Motor neuron (in vitro differentiated cells): ENCODE results near the gene NTMT1. TPM values are rescaled to one million over a fixed set of nuclear protein-coding genes. Genes with fewer than 3 reads are reported as not detected.

Experiments used
- ATAC-seq, 8 experiments: fragments of 200-7000 bp; cut with Tn5 transposase; replicated peaks in 6 of 8; 2 replicates each; pipeline ENCODE4 v1.8.0; 2021; ENCODE audit warnings: mild to moderate bottlenecking in 8 of 8, moderate library complexity in 8 of 8
- H3K27ac ChIP-seq, 2 donors: fragments of 250-450 bp; sonication (Bioruptor Pico); 2 replicates each; pipeline ENCODE4 v1.9.0; 2021; ENCODE audit warnings: antibody characterized with exemption in 2 of 2, mild to moderate bottlenecking in 2 of 2, moderate library complexity in 1 of 2
- H3K4me1 ChIP-seq, 2 donors: fragments of 250-450 bp; sonication (Bioruptor Pico); replicated peaks in 1 of 2; 2 replicates each; pipeline ENCODE4 v1.6.1; 2021; ENCODE audit warnings: antibody characterized with exemption in 2 of 2, mild to moderate bottlenecking in 2 of 2, moderate library complexity in 1 of 2
- H3K4me3 ChIP-seq, 5 donors: fragments of 250-450 bp; sonication (Bioruptor Pico); 2 replicates each; pipeline ENCODE4 v1.9.0; 2021; ENCODE audit warnings: antibody characterized with exemption in 5 of 5, mild to moderate bottlenecking in 5 of 5, moderate library complexity in 4 of 5
- WGBS, 10 experiments: fragments of 450-650 bp; shearing (Covaris generic); methylation state at CpG; one replicate each; pipeline ENCODE4 v1.0.0; 2022; 5-methylcytosine and 5-hydroxymethylcytosine counted together
- in situ Hi-C, 9 experiments: fragments of 400-800 bp; cut with MboI; loops; one replicate each; pipeline ENCODE4 v1.15.0; 2021; ENCODE audit warnings: low sequenced_read_pairs in 9 of 9, low pct_unique_long_range_greater_than_20kb in 2 of 9; ENCODE audit not compliant: unreplicated experiment in 9 of 9
- total RNA-seq, 8 experiments: library from RNA; unstranded; fragments of 300-600 nt; gene quantifications; 2 replicates each; pipeline versions ENCODE4 v1.2.3 to v1.2.4, GENCODE V29; 2022

Gene NTMT1
- total RNA-seq = 10 to 100 TPM; 25.4 to 49.4 (median 35.2) TPM

GRCh38 chr9:129626079-129626624 is at the start of gene NTMT1:
Gene NTMT1, plus strand, starts transcription at chr9:129626163. Its CDS starts 6,541 bp downstream, at chr9:129632704.
- H3K4me3 ChIP-seq = peak within 1 kb of the TSS; percentile 84 to 99 (median 94)
- peak within 1 kb of the TSS; percentile 91 to 95 for H3K27ac ChIP-seq
- WGBS, 10 experiments = 0 to 2% (median 0%) methylated on average over 1 to 15 of the region's 55 CpGs; no CpG with 5 or more reads in 5 of the 10 experiments
- peak; percentile 62 to 89 (median 84) for ATAC-seq
- in situ Hi-C loops = loop anchor here in 5 of 9 experiments (25.0 kb wide), 1 partner anchor 161 kb away; no protein-coding TSS in a partner anchor
- H3K4me1 ChIP-seq = peaks cover 19% of the 10 kb centered on the region in 2 donors

GRCh38 chr9:129576546-129577543 is 49.1 kb upstream of the NTMT1 start:
- Histone ChIP-seq H3K4me1 (peaks cover 10 to 20% of the 10 kb centered on the region in 2 donors), H3K4me3 (no peak overlapping the region), H3K27ac (peak overlapping the region in 1 of 2 donors; percentile 7)
- 36 to 100% (median 93%) methylated on average over 1 to 7 of the region's 34 CpGs; no CpG with 5 or more reads in 2 of the 10 experiments for WGBS, 10 experiments
- in situ Hi-C loops = no loop called here
- peak in 2 of 8 experiments; percentile 7 to 9 for ATAC-seq

GRCh38 chr9:129579294-129579693 is 46.7 kb upstream of the NTMT1 start:
- in situ Hi-C loops = no loop called here
- Histone ChIP-seq H3K4me1 (peaks cover 18 to 33% of the 10 kb centered on the region in 2 donors), H3K4me3 (no peak overlapping the region), H3K27ac (no peak overlapping the region)
- ATAC-seq = no peak
- 60 to 100% (median 80%) methylated on average over 1 to 2 of the region's 3 CpGs; no CpG with 5 or more reads in 5 of the 10 experiments for WGBS, 10 experiments

GRCh38 chr9:129580211-129580915 is 45.6 kb upstream of the NTMT1 start:
- no peak for ATAC-seq
- no peak overlapping the region for H3K27ac ChIP-seq
- in situ Hi-C loops = no loop called here
- H3K4me3 ChIP-seq = no peak overlapping the region
- WGBS, 10 experiments = 20 to 100% (median 78%) methylated on average over 2 to 5 of the region's 11 CpGs; no CpG with 5 or more reads in 2 of the 10 experiments
- H3K4me1 ChIP-seq = peaks cover 17 to 27% of the 10 kb centered on the region in 2 donors

- 50 to 100% (median 67%) methylated on average over 1 to 2 of the region's 4 CpGs; no CpG with 5 or more reads in 6 of the 10 experiments for WGBS, 10 experiments
- in situ Hi-C loops = no loop called here
- Histone ChIP-seq H3K4me3 (no peak overlapping the region), H3K4me1 (peaks cover 18 to 26% of the 10 kb centered on the region in 2 donors), H3K27ac (peak overlapping the region in 1 of 2 donors; percentile 59)
- ATAC-seq = peak in 5 of 8 experiments; percentile 11 to 53 (median 30)
Observed at GRCh38 chr9:129581505-129582189, 44.3 kb upstream of the NTMT1 start.

- Histone ChIP-seq H3K27ac (no peak overlapping the region), H3K4me1 (peaks cover 29 to 38% of the 10 kb centered on the region in 2 donors), H3K4me3 (no peak overlapping the region)
- 57 to 100% (median 83%) methylated on average over 2 to 3 of the region's 3 CpGs; no CpG with 5 or more reads in 6 of the 10 experiments for WGBS, 10 experiments
- in situ Hi-C loops = no loop called here
- ATAC-seq = no peak
Observed at GRCh38 chr9:129582855-129583254, 43.1 kb upstream of the NTMT1 start.

- in situ Hi-C loops = no loop called here
- no peak overlapping the region for H3K27ac ChIP-seq
- ATAC-seq = peak in 4 of 8 experiments; percentile 6 to 49 (median 29)
- H3K4me1 ChIP-seq = peaks cover 29 to 39% of the 10 kb centered on the region in 2 donors
- whole genome bisulfite sequencing, 10 experiments = 43 to 90% (median 74%) methylated on average over 1 to 5 of the region's 10 CpGs; no CpG with 5 or more reads in 4 of the 10 experiments
- no peak overlapping the region for H3K4me3 ChIP-seq
Observed at GRCh38 chr9:129583308-129584038, 42.5 kb upstream of the NTMT1 start.

- 14 to 100% (median 80%) methylated on average over 1 of the region's 1 CpG; no CpG with 5 or more reads in 5 of the 10 experiments for WGBS, 10 experiments
- in situ Hi-C loops = no loop called here
- no peak overlapping the region for H3K27ac ChIP-seq
- no peak overlapping the region for H3K4me3 ChIP-seq
- peaks cover 29 to 34% of the 10 kb centered on the region in 2 donors for H3K4me1 ChIP-seq
- peak; percentile 18 to 82 (median 60) for ATAC-seq
Observed at GRCh38 chr9:129584136-129584535, 41.8 kb upstream of the NTMT1 start.

- WGBS, 10 experiments = 29 to 100% (median 100%) methylated on average over 1 of the region's 1 CpG; no CpG with 5 or more reads in 4 of the 10 experiments
- no peak overlapping the region for H3K27ac ChIP-seq
- ATAC-seq = no peak
- in situ Hi-C loops = no loop called here
- H3K4me1 ChIP-seq = peaks cover 29 to 34% of the 10 kb centered on the region in 2 donors
- H3K4me3 ChIP-seq = no peak overlapping the region
Observed at GRCh38 chr9:129585352-129585751, 40.6 kb upstream of the NTMT1 start.

GRCh38 chr9:129586245-129586644 is 39.7 kb upstream of the NTMT1 start:
- Histone ChIP-seq H3K27ac (peak overlapping the region; percentile 43 to 45), H3K4me1 (peaks cover 29 to 34% of the 10 kb centered on the region in 2 donors), H3K4me3 (no peak overlapping the region)
- no CpG with 5 or more reads among the region's 1 CpG for WGBS, 10 experiments
- ATAC-seq = peak in 1 of 8 experiments; percentile 17
- in situ Hi-C loops = no loop called here

- in situ Hi-C loops = no loop called here
- peak; percentile 42 to 81 (median 60) for ATAC-seq
- Histone ChIP-seq H3K4me3 (no peak overlapping the region), H3K27ac (peak overlapping the region; percentile 45 to 47), H3K4me1 (peaks cover 30 to 32% of the 10 kb centered on the region in 2 donors)
- WGBS, 10 experiments = no CpG with 5 or more reads among the region's 8 CpGs
Observed at GRCh38 chr9:129586685-129587084, 39.3 kb upstream of the NTMT1 start.
